NT2/D1 (cell line): Measurements from ENCODE around the gene GPSM1.

Experiments
- DNase-seq: peaks from one replicate; pipeline ENCODE4 v3.0.0-alpha.2; 2011; ENCODE audit warnings: low read depth, low spot score
- H3K27me3 ChIP-seq: 2 replicates; pipeline ENCODE4 v1.6.0; 2011; ENCODE audit warnings: mild to moderate bottlenecking; ENCODE audit not compliant: insufficient read length, insufficient read depth
- H3K36me3 ChIP-seq: 2 replicates; pipeline ENCODE4 v1.6.1; 2011; ENCODE audit warnings: mild to moderate bottlenecking, low read length, mixed read lengths; ENCODE audit not compliant: insufficient read depth, insufficient read length
- H3K4me1 ChIP-seq: 2 replicates; pipeline ENCODE4 v1.5.1; 2011; ENCODE audit not compliant: insufficient read depth, insufficient read length
- H3K4me3 ChIP-seq: 2 replicates; pipeline ENCODE4 v1.5.1; 2011; ENCODE audit warnings: low read depth; ENCODE audit not compliant: insufficient read length
- H3K9ac ChIP-seq: 2 replicates; pipeline ENCODE4 v1.6.0; 2011; ENCODE audit warnings: low read depth; ENCODE audit not compliant: insufficient read length
- H3K9me3 ChIP-seq: 2 replicates; pipeline ENCODE4 v1.5.1; 2011; ENCODE audit warnings: mild to moderate bottlenecking, low read length; ENCODE audit not compliant: insufficient read depth
- SUZ12 ChIP-seq: IDR thresholded peaks from 2 replicates; pipeline ENCODE4 v1.6.1; 2011; ENCODE audit not compliant: insufficient read length, insufficient read depth; ENCODE audit errors: extremely low read depth
- YY1 ChIP-seq: IDR thresholded peaks from 2 replicates; pipeline ENCODE4 v1.6.1; 2011; ENCODE audit not compliant: insufficient read length, insufficient read depth
- ZNF274 ChIP-seq: IDR thresholded peaks from 2 replicates; pipeline ENCODE4 v1.6.1; 2011; ENCODE audit warnings: mild to moderate bottlenecking, low read depth, low read length

GPSM1 gene

DNA sequence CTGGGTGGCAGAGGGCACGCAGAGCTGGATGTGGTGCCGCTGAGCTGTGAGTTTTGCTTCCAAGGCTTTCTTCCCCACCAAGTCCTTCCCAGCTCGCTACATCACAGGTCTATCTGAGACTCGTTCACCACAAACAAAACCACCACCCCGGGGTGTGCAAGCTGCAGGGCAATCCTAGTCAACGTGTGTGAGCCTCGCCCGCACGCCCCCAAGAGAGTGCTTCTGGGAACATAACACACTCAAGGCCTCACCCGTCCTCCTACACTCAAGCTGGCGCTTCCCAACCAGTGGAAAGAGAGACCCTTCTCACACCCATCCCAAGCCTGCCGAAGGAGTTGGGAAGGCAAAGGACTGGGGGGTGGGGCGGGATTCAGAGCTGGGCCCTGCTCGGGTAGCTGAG is 62.1 kb downstream of the GPSM1 start:
- Histone ChIP-seq H3K36me3 (peaks cover 91% of the 10 kb centered on the region), H3K9me3 (no peaks in the 10 kb centered on the region), H3K4me3 (no peak overlapping the region), H3K27me3 (no peaks in the 10 kb centered on the region), H3K4me1 (peaks cover 2% of the 10 kb centered on the region), H3K9ac (no peak overlapping the region)
- no peak for DNase-seq
- no peak for TF ChIP-seq ZNF274
- no peak for TF ChIP-seq YY1

DNA sequence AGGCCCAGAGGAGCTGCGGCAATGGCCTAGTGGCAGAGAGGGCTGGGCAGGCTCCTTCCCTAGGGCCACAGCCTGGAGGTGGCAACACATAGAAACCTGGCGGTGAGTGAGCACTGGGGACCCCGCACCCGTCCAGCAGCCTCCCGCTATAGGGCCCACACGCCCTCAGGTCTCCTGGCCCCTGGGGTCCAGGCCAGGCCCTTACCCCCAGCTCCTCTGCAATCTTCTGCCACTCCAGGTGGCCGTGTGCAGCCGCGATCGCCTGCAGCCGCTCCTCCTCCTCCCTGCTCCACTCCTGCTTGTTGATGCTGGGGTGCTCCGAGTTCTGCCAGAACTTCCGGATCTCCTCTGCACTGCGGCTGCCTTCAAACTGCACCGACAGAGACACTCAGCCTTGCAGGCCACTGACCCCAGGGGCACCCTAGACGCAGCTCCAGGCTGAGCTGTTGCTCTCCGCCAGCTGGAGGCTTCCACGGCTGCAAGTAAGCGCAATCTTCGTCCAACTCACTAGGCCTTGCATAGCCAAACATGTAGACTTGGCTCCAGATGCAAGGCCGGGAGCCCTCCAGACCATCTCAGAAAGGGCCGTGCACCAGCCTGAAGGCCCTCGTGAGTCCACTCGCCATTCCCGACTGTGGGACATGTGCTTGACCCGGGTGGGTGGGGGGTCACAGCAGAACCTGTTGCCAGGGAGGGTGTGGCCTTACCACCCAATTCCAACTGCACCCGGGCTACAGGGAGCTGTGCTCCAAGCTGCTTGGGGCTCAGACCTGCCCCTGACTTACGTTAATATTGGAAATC is 64.6 kb downstream of the GPSM1 start:
- H3K27me3 ChIP-seq = no peaks in the 10 kb centered on the region
- no peaks in the 10 kb centered on the region for H3K9me3 ChIP-seq
- no peak overlapping the region for H3K4me3 ChIP-seq
- TF ChIP-seq SUZ12 (no peak), YY1 (no peak), ZNF274 (no peak)
- DNase-seq = no peak
- H3K9ac ChIP-seq = no peak overlapping the region
- peaks cover 2% of the 10 kb centered on the region for H3K4me1 ChIP-seq
- peaks cover 95% of the 10 kb centered on the region for H3K36me3 ChIP-seq

DNA sequence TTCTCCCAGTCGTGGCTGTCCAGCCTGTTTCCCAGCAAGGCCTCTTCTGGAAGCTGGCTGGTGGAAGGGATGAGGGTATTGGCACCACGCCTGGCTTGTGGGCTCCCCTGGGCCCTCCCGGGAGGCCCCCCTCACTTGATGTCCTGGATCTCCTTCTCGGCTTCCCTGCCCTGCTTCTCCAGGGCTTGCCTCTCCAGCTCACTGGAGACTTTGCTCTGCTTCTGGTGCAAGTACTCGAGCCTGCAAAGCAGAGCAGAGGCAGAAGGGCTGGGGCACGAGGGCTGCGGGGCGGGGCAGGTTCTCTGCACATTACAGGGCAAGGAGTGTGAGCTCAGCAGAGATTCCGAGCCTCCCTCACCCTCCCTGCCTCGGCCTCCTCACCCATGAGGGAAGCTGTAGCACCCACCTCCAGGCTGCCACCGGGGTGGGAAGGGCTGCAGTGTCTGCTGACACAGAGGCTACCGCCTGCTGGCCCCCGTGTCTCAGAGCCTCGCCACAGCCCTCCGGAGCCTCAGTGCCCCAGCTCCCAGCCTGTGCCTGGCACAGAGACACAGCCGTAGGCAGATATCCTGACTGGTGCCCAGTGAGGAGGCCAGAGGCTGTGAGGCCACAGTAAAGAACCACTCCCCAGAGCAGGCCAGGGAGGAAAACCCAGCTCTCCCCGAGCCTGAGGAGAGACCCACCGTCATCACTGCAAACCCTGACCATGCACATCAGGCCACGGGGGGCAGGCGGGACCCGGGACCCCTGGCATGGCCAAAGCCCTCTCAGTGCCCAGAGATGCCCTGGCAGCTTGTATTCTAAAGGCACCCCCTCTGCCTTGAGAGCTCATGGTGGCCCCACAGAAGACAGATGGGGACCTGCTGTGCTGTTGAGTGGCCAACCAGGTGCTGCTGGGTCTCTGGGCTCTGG is 65.5 kb downstream of the GPSM1 start:
- no peak overlapping the region for H3K9ac ChIP-seq
- no peak for TF ChIP-seq YY1
- TF ChIP-seq SUZ12 = no peak
- no peak for TF ChIP-seq ZNF274
- peaks cover 93% of the 10 kb centered on the region for H3K36me3 ChIP-seq
- DNase-seq = no peak
- H3K4me1 ChIP-seq = peaks cover 2% of the 10 kb centered on the region
- H3K9me3 ChIP-seq = no peaks in the 10 kb centered on the region
- no peak overlapping the region for H3K4me3 ChIP-seq
- H3K27me3 ChIP-seq = no peaks in the 10 kb centered on the region

DNA sequence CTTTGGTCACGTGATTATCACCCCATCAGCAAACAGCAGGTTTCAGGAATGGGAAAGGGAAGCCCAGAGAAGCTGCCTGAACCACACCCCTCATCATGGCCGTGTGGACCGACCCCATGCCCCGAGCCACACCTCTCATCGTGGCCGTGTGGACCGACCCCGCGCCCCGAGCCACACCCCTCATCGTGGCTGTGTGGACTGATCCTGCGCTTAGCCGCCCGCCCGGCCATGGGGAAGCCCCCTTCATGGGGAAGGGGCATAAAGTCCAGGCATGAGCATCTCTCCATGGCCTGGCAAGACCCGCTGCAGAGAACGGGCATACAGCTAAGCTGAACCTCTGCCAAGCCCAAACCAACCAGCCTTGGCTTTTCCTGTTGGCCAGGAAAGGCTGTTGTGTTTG is 66.2 kb downstream of the GPSM1 start:
- no peak for DNase-seq
- peaks cover 93% of the 10 kb centered on the region for H3K36me3 ChIP-seq

DNA sequence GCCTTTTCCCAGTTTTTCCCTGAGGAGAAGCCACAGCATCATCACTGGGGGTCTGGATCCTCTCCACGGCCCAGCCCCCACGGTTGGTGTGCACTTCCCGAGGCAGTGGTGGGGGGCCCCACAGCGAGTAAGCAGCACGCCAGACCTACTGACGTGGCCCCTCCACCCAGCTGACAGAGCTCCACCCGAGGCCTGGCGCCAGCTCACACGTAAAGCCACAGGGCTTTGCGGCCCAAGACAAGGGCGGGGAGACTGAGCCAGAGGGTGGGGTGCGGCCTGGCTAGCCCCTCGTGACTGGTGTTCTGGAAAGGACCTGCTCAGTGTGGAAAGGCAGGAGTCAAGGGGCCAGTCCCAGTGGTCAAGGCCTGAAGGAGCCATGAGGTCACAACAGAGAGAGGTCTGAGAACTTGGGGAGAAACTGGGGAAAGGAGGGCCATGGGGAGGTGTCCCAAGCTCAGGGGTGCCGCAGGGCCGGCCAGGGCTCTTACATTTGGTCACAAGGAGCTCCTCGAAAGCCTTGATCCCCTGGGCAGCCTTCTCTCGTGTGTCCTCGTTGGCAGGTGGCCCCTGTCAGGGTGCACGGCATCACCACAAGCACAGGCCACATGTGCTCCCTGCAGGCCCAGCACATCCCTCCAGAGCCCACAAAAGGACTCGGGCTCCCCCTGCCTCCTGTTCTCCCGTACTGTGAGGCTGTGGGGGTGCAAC is 67.1 kb downstream of the GPSM1 start:
- DNase-seq = no peak
- TF ChIP-seq SUZ12 (no peak), ZNF274 (no peak), YY1 (no peak)
- no peaks in the 10 kb centered on the region for H3K27me3 ChIP-seq
- H3K36me3 ChIP-seq = peaks cover 89% of the 10 kb centered on the region
- no peak overlapping the region for H3K4me3 ChIP-seq
- no peaks in the 10 kb centered on the region for H3K9me3 ChIP-seq
- H3K9ac ChIP-seq = no peak overlapping the region
- peaks cover 10% of the 10 kb centered on the region for H3K4me1 ChIP-seq

More for the DNA sequence above, 66.2 kb downstream of the GPSM1 start:
- Histone ChIP-seq H3K4me3 (no peak overlapping the region), H3K27me3 (no peaks in the 10 kb centered on the region), H3K4me1 (peaks cover 5% of the 10 kb centered on the region), H3K9ac (no peak overlapping the region), H3K9me3 (no peaks in the 10 kb centered on the region)
- no peak for TF ChIP-seq YY1
- no peak for TF ChIP-seq ZNF274
- no peak for TF ChIP-seq SUZ12

DNA sequence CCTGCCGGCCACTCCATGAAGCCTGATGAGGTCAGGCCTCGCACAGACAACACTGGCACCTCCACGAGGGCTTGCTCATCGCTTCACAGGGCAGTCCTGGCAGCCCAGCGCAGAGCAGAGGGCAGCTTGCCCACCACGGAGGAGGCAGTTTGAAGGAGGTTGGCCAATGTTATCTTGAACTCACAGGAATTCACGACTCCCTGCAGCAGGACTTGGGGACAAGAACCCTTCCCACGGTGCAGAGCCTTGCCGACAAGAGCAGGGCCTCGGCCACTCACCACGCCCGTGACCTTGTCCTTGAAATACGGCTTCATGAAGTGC is 67.6 kb downstream of the GPSM1 start:
- H3K9me3 ChIP-seq = no peaks in the 10 kb centered on the region
- H3K27me3 ChIP-seq = no peaks in the 10 kb centered on the region
- H3K9ac ChIP-seq = no peak overlapping the region
- DNase-seq = no peak
- H3K4me1 ChIP-seq = peaks cover 10% of the 10 kb centered on the region
- TF ChIP-seq ZNF274 = no peak
- TF ChIP-seq YY1 = no peak
- no peak for TF ChIP-seq SUZ12
- peaks cover 83% of the 10 kb centered on the region for H3K36me3 ChIP-seq
- no peak overlapping the region for H3K4me3 ChIP-seq
